Posterior vena cava (tissue), 2 donors: Measurements from ENCODE around the gene RGS11. TPM values are rescaled to one million over a fixed set of nuclear protein-coding genes. Genes with fewer than 3 reads are reported as not detected.
"Not testable (repeated sequence)": the region's sequence is repeated elsewhere in the genome, so short reads cannot be mapped to it uniquely, and the experiment has no call there.

Experiments
- DNase-seq: peaks from one replicate; pipeline ENCODE4 v3.0.0-alpha.2; 2020; ENCODE audit warnings: low spot score
- intact Hi-C, 2 donors: fragments of 100-400 bp; cut with DNase I; formaldehyde crosslinking; loops; one replicate each; pipeline versions ENCODE4 v1.14.1 to v1.14.2; 2022 to 2023
- total RNA-seq, 2 donors: library from RNA; stranded (reverse); fragmentation: NEBNext Ultra II Directional; extraction: Animal tissue kit (Norgen Biotek cat#: 25700); gene quantifications; one replicate each; pipeline ENCODE4 v1.2.1, GENCODE V29; 2021
- donor health status: DM: yes; HTN: yes; CAD: no.
- donor health status: DM: yes; HTN: yes; CAD: no.

RGS11 gene
- total RNA-seq, 2 donors from 2014 or later = 7.7 to 10.6 TPM

DNA sequence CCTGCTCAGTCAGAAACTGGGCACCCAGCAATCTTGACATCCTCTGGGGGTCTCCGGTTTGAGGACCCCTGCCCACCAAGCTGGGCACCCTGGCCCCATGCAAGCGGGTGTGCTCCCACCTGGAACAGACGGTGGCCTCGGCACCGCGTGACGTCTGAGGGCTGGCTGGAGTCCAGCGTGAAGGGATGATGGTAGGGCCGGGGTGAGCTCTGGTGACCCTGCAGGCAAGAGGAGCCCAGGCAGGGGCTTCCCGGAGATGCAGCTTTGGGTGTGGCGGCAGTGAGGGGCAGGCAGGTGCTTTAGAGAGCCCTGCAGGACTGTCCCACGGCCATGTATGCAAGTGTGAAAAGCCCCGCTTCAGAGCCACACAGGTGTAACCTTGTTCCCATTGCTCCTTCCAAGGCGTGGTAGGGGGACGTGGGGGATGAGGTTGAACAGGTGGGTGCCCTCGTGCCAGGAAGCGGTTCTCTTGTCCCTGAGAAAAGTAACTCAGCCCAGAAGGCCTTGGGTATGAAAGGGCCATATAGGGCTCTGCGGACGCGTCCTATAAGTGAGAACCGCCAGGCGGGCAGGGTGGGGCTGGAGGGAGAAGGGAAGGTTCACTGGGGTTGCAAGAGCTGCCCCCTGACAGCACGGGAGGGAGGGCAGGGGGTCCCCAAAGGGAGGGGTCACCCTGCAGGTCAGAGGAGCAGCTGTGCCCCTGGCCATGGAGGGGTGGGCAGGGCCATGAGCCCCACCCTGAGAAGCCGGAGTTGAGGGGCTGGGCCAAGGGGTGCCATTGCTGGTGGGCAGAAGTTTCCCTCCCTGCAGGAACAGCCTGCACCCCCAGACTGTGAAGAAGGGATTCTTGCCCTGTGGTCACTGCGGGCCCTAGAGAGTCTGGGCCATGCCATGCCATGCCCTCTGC is 9.2 kb downstream of the RGS11 start:
- intact Hi-C loops = no loop called here
- no peak for DNase-seq

GRCh38 chr16:265711-266110 is 10.0 kb downstream of the RGS11 start:
- intact Hi-C loops = no loop called here

GRCh38 chr16:265002-265529 is 10.7 kb downstream of the RGS11 start:
- intact Hi-C loops = no loop called here
- no peak for DNase-seq

More at GRCh38 chr16:265711-266110, 10.0 kb downstream of the RGS11 start:
- DNase-seq = no peak

DNA sequence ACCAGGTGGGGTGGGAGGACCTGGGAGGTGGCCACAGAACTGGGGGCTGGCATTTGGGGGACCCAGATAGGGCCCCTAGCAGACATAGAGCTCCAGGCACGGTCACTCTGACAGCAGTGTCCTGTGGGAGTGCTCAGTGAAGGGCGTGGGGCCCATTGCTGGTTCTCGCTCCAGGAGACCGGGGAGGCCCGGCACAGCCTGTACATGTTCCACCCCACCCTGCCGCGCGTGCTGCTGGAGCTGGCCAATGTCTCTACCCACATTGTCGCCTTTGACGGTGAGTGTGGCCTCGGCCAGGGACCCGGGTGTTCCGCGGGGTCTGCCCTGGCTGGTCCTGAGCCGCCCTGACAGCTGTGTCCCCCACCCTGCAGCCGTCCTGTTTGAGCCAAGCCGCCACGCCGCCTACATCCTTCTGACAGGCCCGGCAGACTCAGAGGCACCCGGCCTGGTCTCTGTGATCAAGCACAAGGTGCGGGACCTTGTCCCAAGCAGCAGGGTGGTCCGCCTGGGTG is 11.2 kb downstream of the RGS11 start:
- intact Hi-C loops = no loop called here
- DNase-seq = no peak

- intact Hi-C loops = no loop called here
- DNase-seq = no peak
Observed at GRCh38 chr16:263944-264343, 11.8 kb downstream of the RGS11 start.

DNA sequence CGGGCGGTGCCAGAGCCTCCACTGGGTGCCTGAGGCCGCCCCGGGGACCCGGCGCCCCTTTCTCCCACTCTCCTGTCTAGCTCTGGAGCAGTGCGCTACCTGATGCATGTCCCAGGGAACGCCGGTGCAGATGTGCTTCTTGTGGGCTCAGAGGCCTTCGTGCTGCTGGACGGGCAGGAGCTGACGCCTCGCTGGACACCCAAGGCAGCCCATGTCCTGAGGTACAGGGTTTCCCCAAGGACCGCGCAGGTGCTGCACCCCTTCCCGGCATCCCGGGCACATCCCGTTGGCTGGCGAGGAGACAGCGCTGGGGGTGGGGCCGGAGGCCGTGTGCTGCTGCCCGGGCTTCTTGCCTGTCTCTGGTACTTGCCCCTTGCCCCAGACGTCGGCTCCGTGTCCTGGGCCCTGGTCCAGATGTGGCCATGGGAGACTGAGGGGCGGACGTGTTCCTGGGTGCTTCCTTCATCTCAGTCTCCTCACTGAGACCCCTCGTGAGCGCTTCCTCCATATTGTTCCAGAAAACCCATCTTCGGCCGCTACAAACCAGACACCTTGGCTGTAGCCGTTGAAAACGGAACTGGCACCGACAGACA is 12.5 kb downstream of the RGS11 start:
- DNase-seq = no peak

GRCh38 chr16:262121-262745 is 13.5 kb downstream of the RGS11 start:
- no peak for DNase-seq
- intact Hi-C loops = no loop called here

More for the DNA sequence above, 12.5 kb downstream of the RGS11 start:
- intact Hi-C loops = no loop called here

DNA sequence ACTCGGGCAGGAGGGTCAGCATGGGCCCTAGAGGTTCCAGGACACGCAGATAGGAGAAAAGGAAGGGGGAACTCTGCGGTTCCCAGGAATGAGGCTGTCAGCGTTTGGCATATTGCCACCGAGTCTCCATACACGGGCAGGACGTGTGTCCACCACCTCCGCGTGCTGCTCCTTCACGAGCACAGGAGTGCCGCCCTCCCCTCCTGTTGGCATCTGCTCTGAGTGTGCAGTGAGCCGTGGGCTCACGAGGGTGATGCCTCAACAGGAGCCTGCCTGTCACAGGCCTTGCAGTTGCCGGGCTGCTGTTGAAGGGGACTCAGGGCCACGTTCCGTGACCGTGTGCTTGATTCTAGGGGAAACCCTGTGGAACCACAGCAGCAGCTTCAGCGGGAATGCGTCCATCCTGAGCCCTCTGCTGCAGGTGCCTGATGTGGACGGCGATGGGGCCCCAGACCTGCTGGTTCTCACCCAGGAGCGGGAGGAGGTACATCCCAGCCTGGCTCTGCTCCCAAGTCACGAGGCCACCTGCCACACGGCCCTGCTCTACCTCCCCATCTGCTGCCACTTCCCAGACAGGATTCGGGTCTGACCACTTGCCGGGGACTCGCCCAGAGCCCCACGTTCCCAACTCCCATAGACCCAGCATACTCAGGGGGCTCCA is 14.6 kb downstream of the RGS11 start:
- intact Hi-C loops = no loop called here
- no peak for DNase-seq

DNA sequence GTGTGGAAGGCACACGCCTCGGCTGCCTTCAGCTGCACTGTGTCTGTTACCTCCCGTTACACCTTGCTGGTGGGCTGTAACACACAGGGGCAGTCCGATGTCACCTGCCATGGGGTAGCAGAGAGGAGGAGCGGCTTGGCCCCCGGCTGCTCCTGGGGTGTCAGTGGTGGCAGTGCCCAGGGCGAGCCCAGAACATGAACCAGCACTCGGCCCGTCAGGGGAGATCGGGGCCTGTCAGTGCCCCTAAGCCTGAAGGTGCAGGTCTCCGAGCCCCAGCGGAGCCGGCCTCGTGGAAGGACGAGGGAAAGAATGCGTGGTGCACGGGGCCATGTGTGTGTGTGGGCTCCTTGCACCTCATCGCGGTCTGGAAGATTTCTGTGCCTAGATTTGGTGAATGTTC is 15.4 kb downstream of the RGS11 start:
- intact Hi-C loops = no loop called here
- DNase-seq = no peak

- intact Hi-C loops = no loop called here
Observed at GRCh38 chr16:259814-260253, 15.9 kb downstream of the RGS11 start.

DNA sequence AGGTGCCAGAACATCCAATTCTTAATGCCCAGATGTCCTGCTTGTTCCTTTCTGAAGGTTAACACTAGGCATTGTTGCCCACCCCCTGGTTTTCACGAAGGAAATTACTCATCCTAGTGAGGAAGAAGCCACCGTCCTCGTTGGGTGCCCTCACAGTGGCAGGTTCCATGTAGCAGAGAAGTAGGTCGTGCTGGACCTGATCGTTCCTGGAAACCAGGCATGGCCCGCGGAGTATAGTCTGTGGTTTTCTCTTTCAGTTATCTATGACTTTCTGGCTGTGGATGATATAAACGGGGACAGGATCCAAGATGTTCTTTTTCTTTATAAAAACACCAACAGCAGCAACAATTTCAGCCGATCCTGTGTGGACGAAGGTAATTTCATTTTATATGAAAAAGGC is 16.5 kb downstream of the RGS11 start:
- intact Hi-C loops = no loop called here
- no peak for DNase-seq

More at GRCh38 chr16:259814-260253, 15.9 kb downstream of the RGS11 start:
- DNase-seq = no peak

- DNase-seq, intact Hi-C loops: not testable (repeated sequence)
Observed at GRCh38 chr16:258091-258490, 17.7 kb downstream of the RGS11 start.

GRCh38 chr16:255183-255582 is 20.6 kb downstream of the RGS11 start:
- intact Hi-C loops = no loop called here
- no peak for DNase-seq

GRCh38 chr16:254461-254860 is 21.3 kb downstream of the RGS11 start:
- DNase-seq = no peak
- intact Hi-C loops = no loop called here

DNA sequence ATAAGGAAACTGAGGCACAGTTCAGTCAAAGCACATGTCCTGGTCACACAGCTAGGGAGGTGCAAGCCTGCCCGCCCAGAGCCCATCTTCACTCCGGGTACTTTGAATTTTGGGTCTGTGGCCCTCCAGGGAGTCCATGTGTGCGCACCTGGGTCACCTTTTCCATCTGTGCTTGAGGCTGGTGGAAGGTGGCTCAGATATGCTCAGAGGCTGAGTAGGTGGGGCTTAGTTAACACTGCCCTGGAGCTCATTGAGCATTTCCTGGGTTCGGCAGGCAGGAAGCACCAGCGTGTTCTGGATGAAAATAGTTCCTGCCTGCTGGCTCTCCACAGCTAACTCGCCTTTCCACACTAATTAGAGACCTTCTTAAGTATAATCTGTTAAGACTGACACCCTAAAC is 21.9 kb downstream of the RGS11 start:
- no peak for DNase-seq
- intact Hi-C loops = no loop called here

GRCh38 chr16:252366-253337 is 23.1 kb downstream of the RGS11 start:
- no peak for DNase-seq
- intact Hi-C loops = no loop called here

DNA sequence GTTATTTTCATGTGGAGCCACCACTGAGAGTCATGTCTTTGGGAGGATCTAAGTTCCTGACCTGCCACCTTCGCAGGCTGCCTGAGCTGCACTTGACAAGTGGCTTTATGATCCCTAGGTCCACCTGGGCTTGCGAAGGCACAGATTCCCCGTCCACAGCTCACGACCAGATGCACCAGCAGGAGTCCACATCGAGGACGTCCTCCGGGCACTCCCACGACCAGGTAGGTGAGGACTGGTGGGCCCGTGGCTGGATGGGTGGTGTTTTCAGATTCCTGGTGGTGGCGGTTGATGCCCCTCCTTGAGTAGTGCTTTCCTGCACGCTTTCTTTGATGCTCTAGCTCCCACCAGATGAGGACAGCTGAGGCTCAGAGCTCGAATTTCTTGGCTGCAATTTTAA is 26.3 kb downstream of the RGS11 start:
- intact Hi-C loops = no loop called here
- no peak for DNase-seq

- intact Hi-C loops = no loop called here
- no peak for DNase-seq
Observed at GRCh38 chr16:247027-247426, 28.7 kb downstream of the RGS11 start.
